Measurements from ENCODE around the gene FOXP1.

Gene FOXP1

GRCh38 chr3:71148455-71149060, 435.0 kb downstream of the FOXP1 start:
- no peak for DNase-seq (ENCODE audit: low read depth)

- DNase-seq (ENCODE audit: low read depth), result no peak
These were observed 436.9 kb downstream of the FOXP1 start for GRCh38 chr3:71146673-71147072.

- DNase-seq (ENCODE audit: low read depth), result no peak
These were observed 437.6 kb downstream of the FOXP1 start for GRCh38 chr3:71145954-71146353.

- no peak for DNase-seq (ENCODE audit: low read depth)
These were observed 438.8 kb downstream of the FOXP1 start for GRCh38 chr3:71144525-71145253.

- DNase-seq (ENCODE audit: low read depth), result no peak
These were observed 440.0 kb downstream of the FOXP1 start for GRCh38 chr3:71143493-71143892.

- no peak for DNase-seq (ENCODE audit: low read depth)
These were observed 440.9 kb downstream of the FOXP1 start for GRCh38 chr3:71142441-71143161.

GRCh38 chr3:71140477-71140876, 443.1 kb downstream of the FOXP1 start:
- DNase-seq (ENCODE audit: low read depth), result no peak

GRCh38 chr3:71139496-71139895, 444.0 kb downstream of the FOXP1 start:
- DNase-seq (ENCODE audit: low read depth), result no peak

GRCh38 chr3:71138410-71138809, 445.1 kb downstream of the FOXP1 start:
- DNase-seq (ENCODE audit: low read depth), result no peak

GRCh38 chr3:71136276-71136675, 447.3 kb downstream of the FOXP1 start:
- DNase-seq (ENCODE audit: low read depth), result no peak

- no peak for DNase-seq (ENCODE audit: low read depth)
These were observed 448.0 kb downstream of the FOXP1 start for GRCh38 chr3:71135373-71136088.

GRCh38 chr3:71134521-71134920, 449.0 kb downstream of the FOXP1 start:
- DNase-seq (ENCODE audit: low read depth), result no peak

- no peak for DNase-seq (ENCODE audit: low read depth)
These were observed 449.7 kb downstream of the FOXP1 start for GRCh38 chr3:71133865-71134264.

- no peak for DNase-seq (ENCODE audit: low read depth)
These were observed 450.4 kb downstream of the FOXP1 start for GRCh38 chr3:71132995-71133730.

- DNase-seq (ENCODE audit: low read depth), result no peak
These were observed 451.9 kb downstream of the FOXP1 start for GRCh38 chr3:71131375-71132314.

GRCh38 chr3:71130471-71131374, 452.8 kb downstream of the FOXP1 start:
- peak; percentile 41 for DNase-seq (ENCODE audit: low read depth)

- no peak for DNase-seq (ENCODE audit: low read depth)
These were observed 453.7 kb downstream of the FOXP1 start for GRCh38 chr3:71129611-71130431.

- no peak for DNase-seq (ENCODE audit: low read depth)
These were observed 454.6 kb downstream of the FOXP1 start for GRCh38 chr3:71128961-71129360.

- DNase-seq (ENCODE audit: low read depth), result no peak
These were observed 455.7 kb downstream of the FOXP1 start for GRCh38 chr3:71127844-71128243.

Data from activated T-cell treated with anti-CD3 and anti-CD28 coated beads for 48 hours (primary cell).